HG02870 (cell line): ENCODE results near the gene RPA1.

Source experiments
- ATAC-seq: cut with Tn5 transposase; IDR thresholded peaks from one replicate; pipeline ENCODE4 v1.9.1; 2021; ENCODE audit warnings: mild to moderate bottlenecking, moderate library complexity; ENCODE audit not compliant: unreplicated experiment

The RPA1 gene

DNA sequence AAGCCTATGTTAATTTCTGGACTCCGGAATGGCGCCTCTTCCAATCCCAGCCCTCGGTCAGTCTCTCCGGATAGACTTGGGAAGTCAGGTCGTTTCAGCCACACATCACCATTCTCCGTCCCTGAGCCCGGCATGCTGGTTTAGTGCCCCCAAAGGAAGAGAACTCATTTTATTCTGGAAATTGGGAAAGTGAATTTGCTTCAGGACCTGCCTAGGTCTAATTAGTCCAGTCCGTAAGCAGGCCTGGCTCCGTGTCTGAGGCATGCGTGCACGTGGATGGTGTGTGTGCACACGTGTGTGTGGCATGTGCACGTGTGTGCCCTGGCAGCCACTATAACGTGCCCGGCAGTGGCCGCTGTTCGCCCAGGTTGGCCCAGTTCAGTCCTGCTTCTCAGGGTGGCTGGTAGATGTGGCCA is 77.4 kb downstream of the RPA1 start:
- no peak for ATAC-seq

DNA sequence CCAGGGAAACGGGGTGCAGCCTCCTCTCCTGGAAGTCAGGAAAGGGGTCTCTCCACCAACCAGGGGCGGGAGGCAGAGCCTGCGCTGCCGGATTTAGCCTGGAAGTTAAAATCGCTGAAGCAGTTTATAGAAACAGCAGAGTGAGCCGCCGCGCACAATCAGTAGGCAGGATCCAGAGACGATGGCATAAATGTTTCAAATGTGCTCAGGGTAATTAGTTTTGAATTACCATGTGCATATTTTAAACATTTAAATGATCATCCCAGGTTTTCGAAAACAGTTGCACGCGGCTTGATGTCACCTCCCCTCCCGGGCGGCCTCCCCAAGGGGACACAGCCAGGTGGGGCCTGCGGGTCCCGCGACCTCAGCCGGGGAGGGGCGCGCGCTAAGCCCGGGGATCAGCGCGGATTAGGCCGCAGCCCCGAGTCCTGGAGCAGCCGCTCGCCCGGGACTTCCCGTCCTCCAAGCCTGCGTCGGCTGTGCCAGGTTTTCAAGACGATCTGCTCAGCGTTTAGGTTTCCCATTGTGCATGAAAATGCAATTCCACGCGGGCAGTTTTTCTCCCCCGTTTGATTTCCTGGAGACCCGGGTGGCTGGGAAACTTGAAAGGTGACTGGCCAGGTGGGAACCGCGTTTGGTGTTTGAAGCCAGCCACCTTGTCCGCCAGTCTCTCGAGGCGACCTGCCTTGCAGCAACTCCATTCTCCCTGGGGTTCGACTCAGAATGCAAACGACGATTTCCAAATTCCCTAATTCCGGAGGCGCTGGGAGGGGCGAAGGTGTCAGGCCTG is 78.3 kb downstream of the RPA1 start:
- ATAC-seq, result no peak

DNA sequence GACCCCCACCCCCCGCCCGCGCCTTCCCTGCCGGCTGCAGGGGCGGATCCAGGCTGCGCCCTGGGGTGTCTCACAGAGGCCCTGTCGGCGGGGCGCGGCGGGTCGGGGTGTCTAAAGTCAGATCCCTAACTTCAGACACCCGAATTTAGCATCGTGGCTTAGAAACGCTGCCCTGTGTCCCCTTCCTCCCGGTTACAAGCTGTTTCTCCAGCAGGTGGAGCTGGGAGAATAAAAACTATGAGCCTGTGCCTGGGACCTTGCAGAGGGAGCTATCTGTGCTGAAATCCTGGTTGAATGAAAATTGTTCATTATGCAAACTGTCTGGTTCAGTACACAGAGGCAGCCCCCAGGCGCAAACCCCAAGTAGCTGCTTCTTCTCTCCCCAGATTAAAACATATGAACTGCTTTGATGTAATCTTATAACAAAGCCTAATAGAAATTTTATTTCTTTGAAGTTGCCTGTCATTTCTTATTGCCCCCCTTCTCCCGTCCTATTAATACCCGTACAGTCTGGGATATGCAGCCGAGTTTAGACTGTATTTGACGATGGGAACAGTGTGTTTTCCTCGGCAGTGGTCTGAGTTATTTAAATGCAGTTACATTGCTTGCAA is 79.0 kb downstream of the RPA1 start:
- ATAC-seq, result no peak

DNA sequence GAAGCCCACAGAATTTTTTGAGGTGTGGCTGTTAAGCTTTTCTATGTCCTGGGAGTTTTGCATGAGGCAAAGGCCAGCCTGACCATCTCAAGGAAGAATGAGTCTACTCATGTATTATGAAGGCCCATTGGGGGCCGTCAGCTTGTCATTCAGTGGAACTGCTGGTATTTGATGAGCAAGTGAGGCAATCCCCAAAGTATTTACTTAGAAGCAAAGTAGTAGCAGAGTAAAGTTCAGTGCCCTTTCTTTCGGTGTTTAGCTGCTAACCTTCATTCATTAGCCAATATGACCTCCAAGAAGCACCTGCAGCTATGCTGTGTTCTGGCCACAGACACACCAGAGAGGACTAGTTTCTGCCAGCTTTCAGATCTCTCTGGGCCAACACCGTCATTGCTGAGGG is 80.2 kb downstream of the RPA1 start:
- no peak for ATAC-seq

DNA sequence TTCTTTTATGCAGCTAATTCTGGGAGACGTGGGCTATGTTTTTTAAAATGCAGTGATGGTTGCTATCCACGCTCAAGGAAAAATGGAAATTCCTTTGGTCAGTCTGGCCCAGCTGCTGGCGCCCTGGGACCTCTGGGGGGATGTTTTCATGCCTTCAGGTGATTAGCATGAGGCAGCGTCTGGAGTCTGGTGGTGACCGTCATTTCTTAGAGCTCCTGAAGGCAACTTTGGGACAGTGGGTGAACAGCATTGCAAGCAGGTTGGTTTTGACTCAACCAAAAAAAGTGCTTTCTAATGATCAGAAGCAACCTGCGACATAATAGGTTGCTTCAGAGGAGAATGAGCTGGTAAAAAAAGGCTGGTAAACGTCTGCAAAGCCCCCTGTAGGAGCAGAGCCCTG is 82.3 kb downstream of the RPA1 start:
- ATAC-seq, result no peak

DNA sequence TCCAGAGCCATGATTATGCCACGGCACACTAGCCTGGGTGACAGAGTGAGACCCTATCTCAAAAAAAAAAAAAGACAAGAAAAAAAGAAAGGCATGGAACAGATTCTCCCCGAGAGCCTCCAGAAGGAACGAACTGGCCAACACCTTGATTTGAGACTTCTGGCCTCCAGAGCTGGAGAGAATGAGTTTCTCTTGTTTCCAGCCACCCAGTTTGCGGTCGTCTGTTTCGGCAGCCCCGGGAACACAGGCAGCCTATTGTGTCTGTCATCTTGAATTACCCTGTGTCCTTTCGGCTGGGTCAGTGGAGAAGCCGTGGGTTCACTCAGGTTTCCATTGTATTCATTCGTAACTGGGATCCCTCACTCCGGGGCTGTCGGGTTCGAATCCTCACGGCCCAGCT is 83.9 kb downstream of the RPA1 start:
- ATAC-seq, result no peak

DNA sequence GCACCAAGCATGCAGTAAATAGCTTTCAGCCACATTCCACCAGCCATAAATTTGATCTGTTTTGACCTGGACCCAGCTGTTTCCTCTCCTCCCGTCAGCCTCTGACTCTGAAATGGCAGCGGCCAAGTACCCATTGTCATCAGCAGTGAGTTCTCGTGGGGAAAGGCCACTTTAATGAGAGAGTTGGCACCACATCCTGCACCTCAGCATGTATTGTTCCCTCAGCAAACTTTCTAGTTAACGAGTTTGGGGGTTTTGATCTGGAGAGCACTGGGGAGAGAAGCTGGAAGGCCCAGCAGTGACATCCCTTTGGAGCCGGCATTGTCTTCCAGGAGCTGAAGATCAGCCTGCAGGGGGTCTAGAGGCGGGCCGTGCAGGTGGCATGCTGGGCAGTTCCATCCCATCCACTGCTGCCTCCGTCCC is 84.9 kb downstream of the RPA1 start:
- no peak for ATAC-seq

DNA sequence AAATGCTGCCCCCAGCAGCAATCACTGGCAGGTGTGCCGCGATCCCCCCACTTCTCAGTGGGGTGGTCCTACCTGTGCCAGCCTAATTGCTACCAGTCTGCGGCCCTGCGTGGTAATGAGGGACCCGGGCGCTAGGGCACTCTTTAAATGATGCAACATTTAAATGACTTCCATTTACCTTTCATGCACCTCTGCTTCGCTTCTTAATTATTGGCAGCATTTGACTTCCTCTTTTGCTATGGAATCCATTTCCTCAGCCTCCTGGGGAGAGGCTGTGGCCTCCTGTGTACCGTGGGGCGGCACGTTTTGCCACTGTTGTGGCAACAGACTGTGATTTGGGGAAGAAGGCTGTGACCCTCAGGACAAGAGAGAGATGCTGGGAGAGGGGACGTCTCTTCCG is 86.1 kb downstream of the RPA1 start:
- no peak for ATAC-seq

DNA sequence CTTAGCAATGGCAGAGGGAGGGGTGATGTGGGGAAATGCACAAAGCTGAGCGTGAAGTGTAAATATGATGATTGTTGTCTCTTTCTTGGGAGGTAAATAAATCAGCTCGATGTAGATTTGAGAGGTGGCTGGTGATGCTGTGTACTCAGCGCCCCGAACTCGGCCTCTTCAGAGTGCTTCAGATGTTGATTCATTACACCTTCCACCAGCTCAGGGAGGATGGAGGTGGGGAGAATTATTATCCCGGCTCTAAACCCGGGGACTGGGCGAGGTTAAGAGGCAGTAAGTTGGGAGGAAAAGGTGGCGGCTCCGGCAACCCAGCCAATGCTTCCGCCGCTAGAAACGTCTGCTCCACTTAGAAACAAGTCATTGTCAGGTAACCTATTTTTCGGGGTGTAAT is 86.5 kb downstream of the RPA1 start:
- no peak for ATAC-seq

DNA sequence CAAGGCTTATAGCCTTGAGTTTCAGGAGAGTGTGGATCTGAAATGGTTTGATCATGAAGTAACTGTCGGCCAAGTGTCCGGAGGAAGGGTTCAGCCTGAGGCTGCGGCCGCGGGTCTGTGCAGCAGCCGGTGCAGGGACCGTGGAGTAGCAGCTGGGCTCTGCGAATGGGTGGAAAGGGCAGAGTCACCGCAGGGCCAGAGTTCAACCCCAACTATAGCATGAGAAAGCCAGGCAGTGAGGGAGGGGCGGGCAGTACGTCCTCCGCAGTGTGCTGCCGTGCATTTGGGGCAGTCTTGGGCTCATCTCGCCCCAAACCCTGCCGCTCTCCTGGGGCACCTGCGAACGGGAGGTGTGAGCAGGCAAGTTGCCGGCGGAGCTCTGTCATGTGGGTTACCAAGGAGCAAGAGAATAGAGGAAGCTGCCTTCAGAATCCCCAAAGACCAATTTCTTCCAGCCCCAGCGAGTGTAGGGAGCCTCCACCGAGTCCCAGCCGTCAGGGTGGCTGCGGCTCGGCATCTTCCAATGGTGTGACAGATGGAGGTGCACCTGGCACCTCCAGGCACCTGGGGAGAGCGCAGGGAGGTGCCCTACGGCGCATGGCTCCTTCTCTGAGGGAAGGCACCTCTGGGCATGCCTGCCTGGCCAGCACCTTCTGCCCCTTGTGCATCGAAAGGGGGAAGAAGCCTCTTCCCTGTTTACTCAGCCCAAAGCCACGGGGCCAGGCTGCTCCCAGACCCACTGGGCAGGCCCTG is 87.3 kb downstream of the RPA1 start:
- no peak for ATAC-seq

DNA sequence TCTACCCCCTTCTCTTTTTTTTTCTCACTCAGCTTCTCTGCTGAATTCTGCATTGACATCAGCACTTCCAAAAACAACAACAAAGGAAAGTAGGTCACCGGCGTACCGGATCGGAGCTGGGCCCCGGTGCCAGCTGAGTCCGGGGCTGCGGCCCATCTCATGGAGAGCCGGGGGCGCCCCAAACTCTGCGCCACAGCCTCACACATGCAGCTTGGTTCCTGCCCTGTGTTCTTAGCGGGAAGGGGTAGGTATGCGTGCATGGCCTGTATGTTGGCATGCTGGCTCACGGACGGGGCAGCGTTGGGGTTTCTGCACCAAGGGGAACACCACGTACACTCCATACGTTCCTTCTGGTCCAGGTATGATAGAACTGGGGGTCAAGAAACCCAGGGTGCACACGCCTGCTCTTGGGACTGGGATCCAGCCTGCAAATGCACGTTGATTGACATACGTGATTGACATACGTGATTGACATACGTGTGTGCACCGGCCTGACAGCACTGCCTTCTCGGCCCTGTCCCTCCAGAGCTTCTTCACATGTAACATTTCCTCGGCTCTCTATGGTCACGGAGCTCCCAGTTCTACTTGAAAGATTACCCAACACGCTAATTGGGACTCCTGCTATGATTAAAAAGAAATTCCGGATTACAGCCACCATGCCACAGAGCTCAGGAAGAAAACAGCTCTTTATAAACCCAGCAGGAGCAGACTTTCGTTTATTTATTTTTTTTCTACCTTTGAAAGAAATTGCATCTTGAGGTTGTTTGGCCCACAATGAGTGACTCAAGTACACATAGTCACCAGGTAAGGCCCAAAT is 88.7 kb downstream of the RPA1 start:
- ATAC-seq, result no peak

DNA sequence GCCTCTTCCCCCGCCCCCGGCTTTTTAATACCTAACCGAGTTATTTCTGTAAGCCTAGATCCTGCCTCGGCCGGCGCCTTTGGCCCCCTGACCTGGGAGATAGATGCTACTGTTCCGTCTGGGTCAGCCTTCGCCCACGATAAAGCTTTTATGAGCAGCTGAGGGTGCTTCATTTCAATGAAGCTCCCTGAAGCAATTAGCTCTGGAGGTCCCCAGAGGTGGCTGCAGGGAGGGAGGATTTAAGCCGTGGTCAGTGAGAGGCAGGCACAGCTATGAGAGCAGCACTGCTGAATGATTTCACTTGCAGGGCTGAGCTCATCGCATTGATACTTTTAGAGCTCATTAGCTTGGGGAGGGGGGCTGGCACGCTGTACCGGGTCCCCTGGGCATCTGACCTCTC is 89.4 kb downstream of the RPA1 start:
- ATAC-seq, result no peak

DNA sequence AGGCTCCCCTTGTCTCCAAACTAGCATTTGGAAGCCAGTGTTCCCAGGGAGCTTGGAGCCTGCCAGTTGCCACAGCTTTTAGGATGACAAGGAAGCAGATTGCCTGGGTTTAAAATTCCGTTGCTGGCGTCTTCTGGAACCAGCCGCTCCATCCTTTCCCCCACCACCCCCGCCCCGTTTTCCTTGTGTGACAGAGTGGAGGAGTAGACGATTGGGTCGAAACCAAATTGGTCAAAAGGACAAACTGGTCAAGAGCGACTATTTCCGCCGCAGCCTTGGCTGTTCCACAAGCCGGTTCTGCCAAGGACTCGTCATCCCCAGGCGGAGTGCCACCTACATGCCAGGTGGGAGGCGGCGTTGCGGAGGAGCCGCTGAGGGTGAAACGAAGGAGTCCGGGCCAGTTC is 91.1 kb downstream of the RPA1 start:
- ATAC-seq, result no peak

DNA sequence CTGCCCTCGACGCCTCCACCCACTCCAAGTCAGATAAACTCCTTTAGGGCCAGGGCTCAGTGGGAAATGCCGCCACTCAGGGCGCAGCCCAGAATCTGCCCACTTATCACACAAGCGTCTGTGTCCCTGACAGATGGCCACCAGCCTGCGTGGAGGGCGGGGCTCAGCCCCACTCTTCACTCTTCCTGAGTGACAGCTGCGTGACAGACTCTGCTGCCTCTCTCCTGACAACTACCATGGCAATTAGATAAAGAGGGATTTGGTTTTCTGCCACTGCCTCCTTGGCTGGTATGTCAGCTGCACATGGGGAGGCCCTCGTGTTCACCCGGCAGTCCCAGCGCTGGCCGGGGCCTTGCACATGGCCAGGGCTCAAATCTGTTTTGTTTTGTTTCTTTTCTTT is 99.2 kb downstream of the RPA1 start:
- ATAC-seq, result no peak

DNA sequence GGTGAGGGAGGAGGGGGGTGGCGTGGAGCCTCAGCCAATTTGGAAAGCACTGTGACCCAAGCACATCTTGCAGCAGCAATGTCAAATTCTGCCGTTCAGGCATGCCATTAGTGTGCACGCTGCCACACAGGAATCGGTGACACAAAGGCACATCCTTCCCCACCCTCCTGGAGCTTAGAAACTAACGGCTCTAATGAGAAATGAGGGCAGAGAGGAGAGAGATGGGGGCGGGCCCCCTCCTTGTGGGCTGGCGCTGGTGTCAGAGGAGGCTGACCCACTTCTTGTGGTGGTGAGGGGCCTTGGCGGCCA is 100.5 kb downstream of the RPA1 start:
- no peak for ATAC-seq

DNA sequence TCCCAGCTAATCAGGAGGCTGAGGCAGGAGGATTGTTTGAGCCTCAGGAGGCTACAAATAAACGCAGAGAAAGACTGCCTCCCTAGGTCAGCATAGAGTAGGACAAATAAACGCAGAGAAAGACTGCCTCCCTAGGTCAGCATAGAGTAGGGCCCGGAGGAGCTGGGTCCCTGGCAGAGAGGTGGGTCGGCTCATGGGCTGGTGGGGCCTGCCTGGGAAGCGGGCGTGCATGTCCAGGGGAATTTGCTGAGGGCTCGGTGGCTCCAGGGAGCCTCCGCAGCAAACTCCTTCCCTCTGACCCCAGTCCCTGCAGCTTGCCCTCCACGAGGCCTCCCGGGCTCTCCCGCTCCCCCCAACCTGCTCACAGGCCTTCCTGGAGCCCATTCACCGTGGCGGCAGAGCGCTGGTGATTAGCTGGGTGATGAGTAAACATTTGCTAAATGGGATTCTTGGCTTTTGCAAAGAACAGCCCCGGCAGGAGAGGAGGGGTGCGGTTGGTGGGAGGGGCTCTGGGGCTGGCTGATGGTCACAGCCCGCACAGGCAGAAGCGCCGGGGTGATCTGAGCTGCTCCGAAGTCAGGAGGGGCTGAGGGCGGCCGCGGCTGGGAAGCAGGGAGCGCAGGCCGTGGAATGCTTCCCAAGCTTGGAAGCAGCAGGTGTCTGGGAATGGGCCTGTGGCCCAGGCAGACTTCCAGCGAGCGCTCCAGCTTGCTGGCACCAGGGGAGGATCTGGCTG is 102.2 kb downstream of the RPA1 start:
- ATAC-seq, result no peak

DNA sequence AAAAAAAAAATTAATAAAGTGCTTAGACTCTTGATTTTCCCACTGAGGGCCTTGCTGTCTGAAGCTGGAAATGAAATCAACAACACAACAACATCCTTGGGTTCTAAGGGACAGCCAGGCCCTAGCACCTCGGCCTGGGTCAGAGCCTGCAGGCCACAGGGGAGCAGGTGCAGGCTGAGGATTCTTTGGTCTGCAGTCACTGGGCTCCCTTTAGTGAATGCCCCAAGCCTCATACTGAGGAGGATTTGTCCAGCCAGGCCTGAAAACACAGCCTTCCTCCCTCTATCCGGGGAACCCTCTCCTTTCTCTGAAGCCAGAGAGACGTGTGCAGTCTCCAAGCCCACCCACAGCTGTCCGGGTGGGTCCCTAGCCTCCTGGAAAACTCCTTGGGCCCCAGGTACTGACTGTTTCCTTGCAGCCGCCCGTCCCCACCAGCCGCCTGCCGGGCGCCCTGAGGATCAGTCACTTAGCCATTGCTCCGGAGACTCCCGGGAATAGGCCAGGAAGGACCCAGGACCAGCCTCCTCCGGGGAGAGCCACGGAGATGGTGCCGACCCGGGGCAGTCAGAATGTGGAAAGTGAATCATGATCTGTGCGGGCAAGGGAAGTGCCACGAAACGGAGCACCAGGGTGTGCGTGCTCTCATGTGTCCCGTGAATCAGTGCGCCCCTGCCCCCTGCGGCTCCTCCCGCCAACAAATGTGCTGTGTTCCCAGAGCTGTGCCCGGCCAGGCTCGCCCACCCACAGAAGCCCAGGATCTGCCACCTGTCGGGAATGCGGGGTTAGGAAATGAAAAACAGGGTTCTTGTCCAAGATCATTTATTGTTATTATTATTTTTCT is 104.3 kb downstream of the RPA1 start:
- ATAC-seq, result no peak

DNA sequence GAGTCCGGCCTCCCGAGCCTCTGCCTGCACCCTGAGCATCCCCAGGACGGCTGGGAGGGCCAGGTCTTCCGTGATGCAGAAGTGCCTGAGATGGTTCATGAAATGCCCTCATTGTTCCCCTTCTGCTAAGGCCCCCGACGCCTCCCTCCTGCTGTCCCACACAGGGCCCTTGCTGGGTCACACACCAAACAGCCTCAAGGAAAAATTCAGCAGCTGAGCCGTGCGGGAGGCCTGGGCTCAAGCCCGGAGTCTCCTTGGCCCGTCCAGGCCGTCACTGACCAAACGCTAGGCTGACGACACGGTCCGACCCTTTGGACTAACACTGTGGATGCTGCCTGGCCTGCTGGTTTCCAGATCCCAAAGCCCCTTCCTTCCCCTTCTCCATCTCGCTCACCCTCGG is 105.1 kb downstream of the RPA1 start:
- ATAC-seq, result no peak

DNA sequence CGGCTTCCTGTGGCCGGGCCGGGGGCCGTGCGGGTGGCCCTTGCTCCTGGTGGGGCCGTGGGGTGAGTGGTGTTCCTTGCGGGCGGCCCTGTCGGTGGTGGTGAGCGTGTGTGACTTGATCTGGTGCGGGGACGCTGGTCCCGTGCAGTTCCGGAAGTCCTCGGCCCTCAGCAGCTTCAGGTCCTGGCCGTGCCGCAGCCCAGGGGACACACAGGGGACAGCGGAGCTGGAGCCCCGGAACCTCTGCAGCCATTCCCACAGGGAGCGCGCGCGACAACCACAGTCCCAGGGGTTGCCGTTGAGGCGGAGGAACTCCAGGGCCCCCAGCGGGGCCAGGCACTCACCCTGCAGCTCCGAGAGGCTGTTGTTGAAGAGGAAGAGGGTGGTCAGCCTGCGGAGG is 107.0 kb downstream of the RPA1 start:
- ATAC-seq, result no peak

DNA sequence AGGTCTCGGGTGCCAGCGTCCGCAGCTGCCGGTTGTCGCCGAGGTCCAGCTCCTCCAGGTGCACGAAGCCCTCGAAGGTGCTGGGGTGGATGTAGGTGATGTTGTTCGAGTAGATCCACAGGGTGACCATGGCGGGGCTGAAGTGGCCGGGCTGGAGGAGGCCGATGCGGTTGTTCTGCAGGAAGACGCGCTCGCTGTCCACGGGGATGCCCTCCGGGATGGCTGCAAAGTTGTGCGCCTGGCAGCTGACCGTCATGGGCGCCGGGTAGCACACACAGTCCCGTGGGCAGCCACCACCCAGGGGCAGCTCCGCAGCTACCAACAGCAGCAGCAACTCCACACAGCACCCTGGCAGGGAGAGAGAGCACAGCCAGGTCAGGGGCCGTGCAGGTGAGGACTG is 107.7 kb downstream of the RPA1 start:
- ATAC-seq, result no peak
